Mesothelial cell of epicardium (in vitro differentiated cells): ENCODE measurements around the gene APOOL. TPM values are rescaled to one million over a fixed set of nuclear protein-coding genes. Genes with fewer than 3 reads are reported as not detected.
A peak's percentile ranks its signal among the peaks of the same experiment; 100 is the strongest.
"Not testable (repeated sequence)": the region's sequence is repeated elsewhere in the genome, so short reads cannot be mapped to it uniquely, and the experiment has no call there.

Source experiments
- DNase-seq, 2 experiments: peaks; one replicate each; pipeline ENCODE4 v3.0.0; 2021; ENCODE audit warnings: low spot score in 2 of 2; ENCODE audit not compliant: unreplicated experiment in 2 of 2
- H3K27ac Mint-ChIP-seq: 2 replicates; pipeline ENCODE4 v1.8.0; 2021; ENCODE audit warnings: mixed read lengths
- H3K27me3 Mint-ChIP-seq: 2 replicates; pipeline ENCODE4 v1.8.0; 2021; ENCODE audit warnings: low read depth, mixed read lengths
- H3K36me3 Mint-ChIP-seq: 2 replicates; pipeline ENCODE4 v1.8.0; 2021; ENCODE audit warnings: mixed read lengths
- H3K4me1 Mint-ChIP-seq: 2 replicates; pipeline ENCODE4 v1.8.0; 2021; ENCODE audit warnings: mixed read lengths
- H3K4me3 Mint-ChIP-seq: 2 replicates; pipeline ENCODE4 v1.8.0; 2021; ENCODE audit warnings: mild to moderate bottlenecking, moderate library complexity, mixed read lengths
- H3K9me3 Mint-ChIP-seq: 2 replicates; pipeline ENCODE4 v1.8.0; 2021; ENCODE audit warnings: mixed read lengths
- total RNA-seq: library from RNA; stranded (reverse); gene quantifications from 3 replicates; pipeline ENCODE4 v1.2.1, GENCODE V29; 2021
- TF ChIP-seq, protein P1 (sequence below): fragments of 200-600 bp; sonication (generic); IDR thresholded peaks from one replicate; pipeline ENCODE4 v1.5.0; 2021; ENCODE audit warnings: antibody characterized with exemption; ENCODE audit not compliant: unreplicated experiment

The APOOL gene
- total RNA-seq, 1 donor from 2014 or later = 18.5 TPM

- Mint-ChIP-seq H3K36me3 (peaks cover 3% of the 10 kb centered on the region), H3K9me3 (peaks cover 38% of the 10 kb centered on the region), H3K4me3 (peak overlapping the region; percentile 84), H3K4me1 (peaks cover 4% of the 10 kb centered on the region), H3K27ac (peak overlapping the region; percentile 95), H3K27me3 (no peaks in the 10 kb centered on the region)
- DNase-seq = no peak
- TF ChIP-seq, protein P1, sequence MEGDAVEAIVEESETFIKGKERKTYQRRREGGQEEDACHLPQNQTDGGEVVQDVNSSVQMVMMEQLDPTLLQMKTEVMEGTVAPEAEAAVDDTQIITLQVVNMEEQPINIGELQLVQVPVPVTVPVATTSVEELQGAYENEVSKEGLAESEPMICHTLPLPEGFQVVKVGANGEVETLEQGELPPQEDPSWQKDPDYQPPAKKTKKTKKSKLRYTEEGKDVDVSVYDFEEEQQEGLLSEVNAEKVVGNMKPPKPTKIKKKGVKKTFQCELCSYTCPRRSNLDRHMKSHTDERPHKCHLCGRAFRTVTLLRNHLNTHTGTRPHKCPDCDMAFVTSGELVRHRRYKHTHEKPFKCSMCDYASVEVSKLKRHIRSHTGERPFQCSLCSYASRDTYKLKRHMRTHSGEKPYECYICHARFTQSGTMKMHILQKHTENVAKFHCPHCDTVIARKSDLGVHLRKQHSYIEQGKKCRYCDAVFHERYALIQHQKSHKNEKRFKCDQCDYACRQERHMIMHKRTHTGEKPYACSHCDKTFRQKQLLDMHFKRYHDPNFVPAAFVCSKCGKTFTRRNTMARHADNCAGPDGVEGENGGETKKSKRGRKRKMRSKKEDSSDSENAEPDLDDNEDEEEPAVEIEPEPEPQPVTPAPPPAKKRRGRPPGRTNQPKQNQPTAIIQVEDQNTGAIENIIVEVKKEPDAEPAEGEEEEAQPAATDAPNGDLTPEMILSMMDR = no peak
These were observed 578 bp downstream of the APOOL start for GRCh38 chrX:85004255-85004654.

DNA sequence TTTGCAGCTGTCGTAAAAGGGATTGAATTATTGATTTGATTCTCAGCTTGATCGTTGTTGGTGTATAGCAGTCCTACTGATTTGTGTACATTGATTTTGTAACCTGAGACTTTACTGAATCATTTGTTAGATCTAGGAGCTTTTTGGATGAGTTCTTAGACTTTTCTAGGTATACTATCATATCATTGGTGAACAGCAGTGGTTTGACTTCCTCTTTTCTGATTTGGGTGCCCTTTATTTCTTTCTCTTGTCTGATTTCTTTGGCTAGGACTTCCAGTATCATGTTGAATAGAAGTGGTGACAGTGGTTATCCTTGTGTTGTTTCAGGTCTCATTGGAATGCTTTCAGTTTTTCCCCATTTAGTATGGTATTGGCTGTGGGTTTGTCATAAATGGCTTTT lies 8.4 kb downstream of the APOOL start:
- Mint-ChIP-seq H3K27ac (no peak overlapping the region), H3K27me3 (no peaks in the 10 kb centered on the region), H3K36me3 (peaks cover 17% of the 10 kb centered on the region), H3K4me3 (no peak overlapping the region), H3K4me1 (no peaks in the 10 kb centered on the region), H3K9me3 (peaks cover 63% of the 10 kb centered on the region)
- DNase-seq = no peak
- TF ChIP-seq, protein P1 = no peak

DNA sequence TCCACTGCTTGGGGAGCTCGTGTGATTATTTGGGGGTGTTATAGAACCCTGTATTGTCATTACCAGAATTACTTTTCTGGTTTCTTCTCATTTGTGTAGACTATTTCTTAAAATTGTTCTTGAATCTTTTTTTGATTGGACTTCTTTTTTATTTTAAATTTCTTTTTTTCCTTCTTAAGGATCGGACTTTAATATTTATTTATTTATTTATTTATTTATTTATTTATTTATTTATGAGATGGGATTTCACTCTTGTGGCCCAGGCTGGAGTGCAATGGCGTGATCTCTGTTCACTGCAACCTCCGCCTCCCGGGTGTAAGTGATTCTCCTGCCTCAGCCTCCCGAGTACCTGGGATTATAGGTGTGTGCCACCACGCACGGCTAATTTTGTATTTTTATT lies 11.7 kb downstream of the APOOL start:
- H3K4me1 Mint-ChIP-seq, H3K4me3 Mint-ChIP-seq, H3K27ac Mint-ChIP-seq, H3K27me3 Mint-ChIP-seq, DNase-seq: not testable (repeated sequence)
- Mint-ChIP-seq H3K36me3 (peaks cover 23% of the 10 kb centered on the region), H3K9me3 (peaks cover 71% of the 10 kb centered on the region)

DNA sequence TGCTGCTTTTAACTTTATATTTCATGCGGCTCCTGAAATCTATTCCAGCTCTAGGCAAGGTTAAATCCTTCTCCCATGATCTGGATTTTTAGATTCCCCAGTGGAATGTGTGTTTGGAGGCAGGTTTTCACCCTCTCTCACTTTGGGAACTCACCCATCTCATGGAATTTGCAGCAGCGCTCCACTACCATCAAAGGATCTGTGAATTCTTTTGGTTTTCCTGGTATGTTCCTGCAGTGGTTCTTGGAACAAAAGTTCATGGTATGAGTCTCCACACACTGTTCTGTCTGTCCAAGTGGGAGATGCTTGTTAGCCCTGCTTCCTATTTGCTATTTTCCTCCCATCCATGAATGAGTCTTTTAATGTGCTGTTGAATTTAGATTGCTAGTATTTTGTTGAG lies 14.0 kb downstream of the APOOL start:
- peaks cover 64% of the 10 kb centered on the region for H3K9me3 Mint-ChIP-seq
- no peak for DNase-seq

GRCh38 chrX:85018471-85018870 lies 14.8 kb downstream of the APOOL start:
- peaks cover 60% of the 10 kb centered on the region for H3K9me3 Mint-ChIP-seq
- no peaks in the 10 kb centered on the region for H3K4me1 Mint-ChIP-seq
- no peak for DNase-seq
- H3K27ac Mint-ChIP-seq = no peak overlapping the region
- TF ChIP-seq, protein P1 = no peak
- H3K27me3 Mint-ChIP-seq = no peaks in the 10 kb centered on the region
- H3K4me3 Mint-ChIP-seq = no peak overlapping the region
- H3K36me3 Mint-ChIP-seq = peaks cover 19% of the 10 kb centered on the region

More for the DNA sequence above, 14.0 kb downstream of the APOOL start:
- no peaks in the 10 kb centered on the region for H3K4me1 Mint-ChIP-seq
- TF ChIP-seq, protein P1 = no peak
- H3K4me3 Mint-ChIP-seq = no peak overlapping the region
- no peak overlapping the region for H3K27ac Mint-ChIP-seq
- H3K36me3 Mint-ChIP-seq = peaks cover 19% of the 10 kb centered on the region
- H3K27me3 Mint-ChIP-seq = no peaks in the 10 kb centered on the region

DNA sequence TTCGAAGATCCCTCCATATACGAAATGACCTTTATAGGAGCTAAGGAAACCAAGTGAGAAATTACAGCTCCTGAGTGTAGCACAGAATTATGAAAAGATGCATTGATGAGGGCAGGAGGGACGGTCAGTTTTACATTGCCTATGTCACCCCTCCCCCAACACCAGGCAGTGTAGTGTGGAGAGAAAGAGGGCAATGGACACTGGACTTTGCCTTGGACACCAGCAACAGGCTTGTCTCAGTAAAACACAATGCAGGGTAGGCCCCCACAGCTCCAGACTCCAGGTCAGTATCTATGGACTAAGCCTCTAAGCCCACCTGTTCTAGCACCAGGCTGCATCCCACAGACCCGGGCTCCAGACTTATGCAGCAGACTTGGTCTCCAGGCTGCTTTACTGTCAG lies 16.5 kb downstream of the APOOL start:
- Mint-ChIP-seq H3K36me3 (peaks cover 19% of the 10 kb centered on the region), H3K27me3 (no peaks in the 10 kb centered on the region), H3K27ac (no peak overlapping the region), H3K9me3 (peaks cover 50% of the 10 kb centered on the region), H3K4me3 (no peak overlapping the region), H3K4me1 (no peaks in the 10 kb centered on the region)
- TF ChIP-seq, protein P1 = no peak
- DNase-seq = no peak
